ENCODE data around the gene SLC11A2. TPM values are rescaled to one million over a fixed set of nuclear protein-coding genes. Genes with fewer than 3 reads are reported as not detected.
"Not testable (repeated sequence)": the region's sequence is repeated elsewhere in the genome, so short reads cannot be mapped to it uniquely, and the experiment has no call there.

SLC11A2 gene
- total RNA-seq, 5 donors from 2014 or later (not counting 1 experiment from before 2014, with no cell fraction given) = 46.5 to 62.2 (median 52.3) TPM

DNA sequence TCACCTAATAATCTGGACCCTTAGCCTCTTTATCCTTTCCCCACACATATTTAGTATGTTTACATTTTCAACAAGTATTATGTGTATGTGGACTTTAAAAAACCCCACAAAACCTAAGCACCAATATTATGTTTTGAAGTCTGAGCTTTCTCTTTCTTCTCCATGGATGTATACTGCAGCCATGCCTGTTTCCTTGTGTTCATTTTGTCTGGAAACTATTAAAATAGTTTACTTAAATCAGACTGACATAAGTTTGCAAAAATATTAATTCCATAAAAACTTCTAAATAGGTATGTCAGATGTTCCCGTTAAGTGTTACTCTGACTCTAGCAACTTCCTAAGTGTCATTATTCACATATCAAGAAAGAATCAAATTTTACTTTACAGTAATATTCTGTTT lies 70.9 kb downstream of the SLC11A2 start:
- ATAC-seq (replicated peaks in 1 of 4) = no peak
- no peak overlapping the region for H3K4me3 ChIP-seq (ENCODE audit: control insufficient read depth in 1 of 2, extremely low read depth in 1 of 2, low read length in 1 of 2)
- H3K36me3 ChIP-seq (ENCODE audit: control insufficient read depth in 2 of 2, extremely low read depth in 1 of 2, insufficient read depth in 1 of 2, low read length in 1 of 2) = peaks cover 0 to 6% of the 10 kb centered on the region in 2 donors
- no peaks in the 10 kb centered on the region for H3K36me3 Mint-ChIP-seq
- no peak overlapping the region for H3K27ac Mint-ChIP-seq
- H3K4me1 ChIP-seq (ENCODE audit: control insufficient read depth in 1 of 2, extremely low read depth in 1 of 2, insufficient read depth in 2 of 2, low read length in 2 of 2) = peaks cover 0 to 2% of the 10 kb centered on the region in 2 experiments
- no peaks in the 10 kb centered on the region for H3K9me3 ChIP-seq
- ChIA-PET POLR2A (no interaction called here), CTCF (interaction anchor here in 1 of 2 donors (0.5 kb wide), 1 partner anchor 83 kb away, joined by 3 read pairs; no protein-coding TSS in a partner anchor)
- no peak overlapping the region for H3K27ac ChIP-seq (ENCODE audit: low read length)
- H3K27me3 Mint-ChIP-seq = no peaks in the 10 kb centered on the region
- H3K4me1 Mint-ChIP-seq = peaks cover 3 to 5% (median 4%) of the 10 kb centered on the region in 3 donors
- WGBS (ENCODE audit: insufficient coverage) = no CpG with 5 or more reads among the region's 1 CpG
- no peaks in the 10 kb centered on the region for H3K9me3 Mint-ChIP-seq
- no peak overlapping the region for H3K4me3 Mint-ChIP-seq
- no peak for DNase-seq
- no peaks in the 10 kb centered on the region for H3K27me3 ChIP-seq (replicated peaks in 1 of 2; ENCODE audit: control insufficient read depth in 2 of 2, extremely low read depth in 1 of 2, insufficient read depth in 2 of 2, low read length in 1 of 2)

GRCh38 chr12:50954789-50955188 lies 71.4 kb downstream of the SLC11A2 start:
- DNase-seq; H3K27ac Mint-ChIP-seq; ATAC-seq (replicated peaks in 1 of 4); H3K27me3 Mint-ChIP-seq; H3K36me3 Mint-ChIP-seq; H3K4me3 Mint-ChIP-seq; POLR2A ChIA-PET; H3K4me1 ChIP-seq (ENCODE audit: control insufficient read depth in 1 of 2, extremely low read depth in 1 of 2, insufficient read depth in 2 of 2, low read length in 2 of 2); H3K36me3 ChIP-seq (ENCODE audit: control insufficient read depth in 2 of 2, extremely low read depth in 1 of 2, insufficient read depth in 1 of 2, low read length in 1 of 2); H3K9me3 ChIP-seq; H3K27me3 ChIP-seq (replicated peaks in 1 of 2; ENCODE audit: control insufficient read depth in 2 of 2, extremely low read depth in 1 of 2, insufficient read depth in 2 of 2, low read length in 1 of 2); H3K4me1 Mint-ChIP-seq; H3K4me3 ChIP-seq (ENCODE audit: control insufficient read depth in 1 of 2, extremely low read depth in 1 of 2, low read length in 1 of 2); H3K9me3 Mint-ChIP-seq; CTCF ChIA-PET; H3K27ac ChIP-seq (ENCODE audit: low read length): not testable (repeated sequence)
- WGBS (ENCODE audit: insufficient coverage) = no CpG with 5 or more reads among the region's 2 CpGs

DNA sequence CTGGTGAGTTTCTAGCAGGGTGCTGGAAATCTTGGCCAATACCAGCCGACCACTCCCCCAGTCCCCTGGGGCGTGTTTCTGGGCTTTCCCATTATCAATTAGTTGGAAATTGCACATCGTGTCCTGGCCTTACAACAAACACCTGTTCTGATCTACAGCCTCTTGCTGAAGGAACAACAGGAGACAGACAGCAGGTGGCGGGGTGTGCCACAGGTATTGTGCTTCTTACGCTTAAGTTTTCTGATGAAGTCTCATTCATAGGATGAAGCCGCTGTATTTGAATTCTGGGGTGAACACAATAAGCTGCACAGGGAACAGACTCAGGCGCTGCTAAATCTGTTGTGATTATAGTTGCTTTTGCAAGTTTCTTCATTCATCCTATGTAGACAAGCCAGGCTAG lies 73.1 kb downstream of the SLC11A2 start:
- H3K27me3 ChIP-seq (replicated peaks in 1 of 2; ENCODE audit: control insufficient read depth in 2 of 2, extremely low read depth in 1 of 2, insufficient read depth in 2 of 2, low read length in 1 of 2) = no peaks in the 10 kb centered on the region
- DNase-seq (no peak), ATAC-seq (replicated peaks in 1 of 4) (no peak)
- POLR2A ChIA-PET = no interaction called here
- Mint-ChIP-seq H3K9me3 (no peaks in the 10 kb centered on the region), H3K27me3 (no peaks in the 10 kb centered on the region), H3K4me1 (no peaks in the 10 kb centered on the region), H3K4me3 (no peak overlapping the region), H3K36me3 (no peaks in the 10 kb centered on the region), H3K27ac (no peak overlapping the region)
- peaks cover 0 to 6% of the 10 kb centered on the region in 2 donors for H3K36me3 ChIP-seq (ENCODE audit: control insufficient read depth in 2 of 2, extremely low read depth in 1 of 2, insufficient read depth in 1 of 2, low read length in 1 of 2)
- CTCF ChIA-PET = no interaction called here
- H3K9me3 ChIP-seq = no peaks in the 10 kb centered on the region
- WGBS (ENCODE audit: insufficient coverage) = 90% methylated on average over 4 of the region's 7 CpGs
- no peak overlapping the region for H3K4me3 ChIP-seq (ENCODE audit: control insufficient read depth in 1 of 2, extremely low read depth in 1 of 2, low read length in 1 of 2)
- no peaks in the 10 kb centered on the region for H3K4me1 ChIP-seq (ENCODE audit: control insufficient read depth in 1 of 2, extremely low read depth in 1 of 2, insufficient read depth in 2 of 2, low read length in 2 of 2)
- no peak overlapping the region for H3K27ac ChIP-seq (ENCODE audit: low read length)

- Histone ChIP-seq H3K27ac (ENCODE audit: low read length) (no peak within 1 kb of the TSS), H3K9me3 (no peaks in the 10 kb centered on the region), H3K4me1 (ENCODE audit: control insufficient read depth in 1 of 2, extremely low read depth in 1 of 2, insufficient read depth in 2 of 2, low read length in 2 of 2) (no peaks in the 10 kb centered on the region), H3K27me3 (replicated peaks in 1 of 2; ENCODE audit: control insufficient read depth in 2 of 2, extremely low read depth in 1 of 2, insufficient read depth in 2 of 2, low read length in 1 of 2) (no peaks in the 10 kb centered on the region), H3K36me3 (ENCODE audit: control insufficient read depth in 2 of 2, extremely low read depth in 1 of 2, insufficient read depth in 1 of 2, low read length in 1 of 2) (peaks cover 0 to 6% of the 10 kb centered on the region in 2 donors), H3K4me3 (ENCODE audit: control insufficient read depth in 1 of 2, extremely low read depth in 1 of 2, low read length in 1 of 2) (no peak within 1 kb of the TSS)
- CTCF ChIA-PET = no interaction called here
- H3K4me3 Mint-ChIP-seq = no peak within 1 kb of the TSS
- H3K27ac Mint-ChIP-seq = no peak within 1 kb of the TSS
- 93% methylated on average over 19 of the region's 19 CpGs for WGBS (ENCODE audit: insufficient coverage)
- H3K36me3 Mint-ChIP-seq = no peaks in the 10 kb centered on the region
- POLR2A ChIA-PET = no interaction called here
- no peaks in the 10 kb centered on the region for H3K9me3 Mint-ChIP-seq
- H3K4me1 Mint-ChIP-seq = no peaks in the 10 kb centered on the region
- H3K27me3 Mint-ChIP-seq = no peaks in the 10 kb centered on the region
- DNase-seq (no peak), ATAC-seq (replicated peaks in 1 of 4) (no peak)
Measured at GRCh38 chr12:50952510-50952909, 73.7 kb downstream of the SLC11A2 start, which contains the start of gene HIGD1C. Gene HIGD1C (plus strand): TSS chr12:50952544. CDS start chr12:50953999, 1,455 bp downstream.

GRCh38 chr12:50951112-50951511 lies 75.1 kb downstream of the SLC11A2 start:
- Mint-ChIP-seq H3K27me3 (peaks cover 0 to 4% of the 10 kb centered on the region in 2 donors), H3K4me1 (no peaks in the 10 kb centered on the region), H3K4me3 (no peak overlapping the region), H3K9me3 (no peaks in the 10 kb centered on the region), H3K36me3 (no peaks in the 10 kb centered on the region), H3K27ac (no peak overlapping the region)
- no peaks in the 10 kb centered on the region for H3K9me3 ChIP-seq
- H3K27me3 ChIP-seq (replicated peaks in 1 of 2; ENCODE audit: control insufficient read depth in 2 of 2, extremely low read depth in 1 of 2, insufficient read depth in 2 of 2, low read length in 1 of 2) = no peaks in the 10 kb centered on the region
- ATAC-seq (replicated peaks in 1 of 4) (no peak), DNase-seq (no peak)
- CTCF ChIA-PET = no interaction called here
- POLR2A ChIA-PET = no interaction called here
- no CpG with 5 or more reads among the region's 2 CpGs for WGBS (ENCODE audit: insufficient coverage)
- H3K27ac ChIP-seq (ENCODE audit: low read length) = no peak overlapping the region
- no peak overlapping the region for H3K4me3 ChIP-seq (ENCODE audit: control insufficient read depth in 1 of 2, extremely low read depth in 1 of 2, low read length in 1 of 2)
- H3K36me3 ChIP-seq (ENCODE audit: control insufficient read depth in 2 of 2, extremely low read depth in 1 of 2, insufficient read depth in 1 of 2, low read length in 1 of 2) = peaks cover 0 to 6% of the 10 kb centered on the region in 2 donors
- no peaks in the 10 kb centered on the region for H3K4me1 ChIP-seq (ENCODE audit: control insufficient read depth in 1 of 2, extremely low read depth in 1 of 2, insufficient read depth in 2 of 2, low read length in 2 of 2)

- no peaks in the 10 kb centered on the region for H3K27me3 ChIP-seq (replicated peaks in 1 of 2; ENCODE audit: control insufficient read depth in 2 of 2, extremely low read depth in 1 of 2, insufficient read depth in 2 of 2, low read length in 1 of 2)
- H3K9me3 Mint-ChIP-seq = no peaks in the 10 kb centered on the region
- ChIA-PET CTCF (no interaction called here), POLR2A (no interaction called here)
- H3K36me3 ChIP-seq (ENCODE audit: control insufficient read depth in 2 of 2, extremely low read depth in 1 of 2, insufficient read depth in 1 of 2, low read length in 1 of 2) = peaks cover 0 to 6% of the 10 kb centered on the region in 2 donors
- H3K27ac ChIP-seq (ENCODE audit: low read length) = no peak overlapping the region
- H3K4me3 ChIP-seq (ENCODE audit: control insufficient read depth in 1 of 2, extremely low read depth in 1 of 2, low read length in 1 of 2) = no peak overlapping the region
- H3K27ac Mint-ChIP-seq = no peak overlapping the region
- no peaks in the 10 kb centered on the region for H3K4me1 ChIP-seq (ENCODE audit: control insufficient read depth in 1 of 2, extremely low read depth in 1 of 2, insufficient read depth in 2 of 2, low read length in 2 of 2)
- H3K4me3 Mint-ChIP-seq = no peak overlapping the region
- peaks cover 0 to 4% of the 10 kb centered on the region in 2 donors for H3K27me3 Mint-ChIP-seq
- DNase-seq = no peak
- H3K9me3 ChIP-seq = no peaks in the 10 kb centered on the region
- H3K36me3 Mint-ChIP-seq = no peaks in the 10 kb centered on the region
- ATAC-seq (replicated peaks in 1 of 4) = no peak
- no peaks in the 10 kb centered on the region for H3K4me1 Mint-ChIP-seq
- 88% methylated on average over 3 of the region's 4 CpGs for WGBS (ENCODE audit: insufficient coverage)
Measured at GRCh38 chr12:50949801-50950302, 76.3 kb downstream of the SLC11A2 start.

DNA sequence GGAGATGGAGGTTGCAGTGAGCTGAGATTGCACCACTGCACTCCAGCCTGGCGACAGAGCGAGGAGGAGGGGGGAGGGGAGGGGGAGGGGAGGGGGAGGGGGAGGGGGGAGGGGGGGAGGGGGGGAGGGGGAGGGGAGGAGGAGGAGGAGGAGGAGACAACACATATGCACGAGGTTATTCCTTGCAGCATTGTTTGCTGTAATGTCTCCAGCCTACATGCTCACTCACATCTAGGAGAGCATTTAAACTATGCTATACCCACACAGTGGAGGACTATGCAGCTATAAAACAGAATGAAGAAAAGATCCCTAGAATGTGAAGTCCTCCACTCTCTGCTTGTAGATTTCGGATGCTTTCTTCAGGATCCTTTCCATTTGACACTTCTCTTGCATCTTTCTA lies 77.4 kb downstream of the SLC11A2 start:
- H3K27ac Mint-ChIP-seq = no peak overlapping the region
- ATAC-seq (replicated peaks in 1 of 4) (no peak), DNase-seq (no peak)
- Histone ChIP-seq H3K27ac (ENCODE audit: low read length) (no peak overlapping the region), H3K4me1 (ENCODE audit: control insufficient read depth in 1 of 2, extremely low read depth in 1 of 2, insufficient read depth in 2 of 2, low read length in 2 of 2) (no peaks in the 10 kb centered on the region), H3K4me3 (ENCODE audit: control insufficient read depth in 1 of 2, extremely low read depth in 1 of 2, low read length in 1 of 2) (no peak overlapping the region), H3K9me3 (no peaks in the 10 kb centered on the region), H3K27me3 (replicated peaks in 1 of 2; ENCODE audit: control insufficient read depth in 2 of 2, extremely low read depth in 1 of 2, insufficient read depth in 2 of 2, low read length in 1 of 2) (no peaks in the 10 kb centered on the region), H3K36me3 (ENCODE audit: control insufficient read depth in 2 of 2, extremely low read depth in 1 of 2, insufficient read depth in 1 of 2, low read length in 1 of 2) (peaks cover 0 to 6% of the 10 kb centered on the region in 2 donors)
- H3K36me3 Mint-ChIP-seq = no peaks in the 10 kb centered on the region
- H3K27me3 Mint-ChIP-seq = peaks cover 0 to 4% of the 10 kb centered on the region in 2 donors
- POLR2A ChIA-PET = no interaction called here
- H3K4me3 Mint-ChIP-seq = no peak overlapping the region
- CTCF ChIA-PET = interaction anchor here in 1 of 2 donors (0.6 kb wide), 1 partner anchor 536 kb away, joined by 4 read pairs; no protein-coding TSS in a partner anchor
- H3K4me1 Mint-ChIP-seq = no peaks in the 10 kb centered on the region
- WGBS (ENCODE audit: insufficient coverage) = 69% methylated on average over 1 of the region's 4 CpGs
- no peaks in the 10 kb centered on the region for H3K9me3 Mint-ChIP-seq

Data from T-cell (primary cell).